GM21390 (cell line): ENCODE measurements around the gene UBE2N.

Source experiments
- ATAC-seq: cut with Tn5 transposase; IDR thresholded peaks from one replicate; pipeline ENCODE4 v1.9.1; 2021; ENCODE audit not compliant: unreplicated experiment

Gene UBE2N

DNA sequence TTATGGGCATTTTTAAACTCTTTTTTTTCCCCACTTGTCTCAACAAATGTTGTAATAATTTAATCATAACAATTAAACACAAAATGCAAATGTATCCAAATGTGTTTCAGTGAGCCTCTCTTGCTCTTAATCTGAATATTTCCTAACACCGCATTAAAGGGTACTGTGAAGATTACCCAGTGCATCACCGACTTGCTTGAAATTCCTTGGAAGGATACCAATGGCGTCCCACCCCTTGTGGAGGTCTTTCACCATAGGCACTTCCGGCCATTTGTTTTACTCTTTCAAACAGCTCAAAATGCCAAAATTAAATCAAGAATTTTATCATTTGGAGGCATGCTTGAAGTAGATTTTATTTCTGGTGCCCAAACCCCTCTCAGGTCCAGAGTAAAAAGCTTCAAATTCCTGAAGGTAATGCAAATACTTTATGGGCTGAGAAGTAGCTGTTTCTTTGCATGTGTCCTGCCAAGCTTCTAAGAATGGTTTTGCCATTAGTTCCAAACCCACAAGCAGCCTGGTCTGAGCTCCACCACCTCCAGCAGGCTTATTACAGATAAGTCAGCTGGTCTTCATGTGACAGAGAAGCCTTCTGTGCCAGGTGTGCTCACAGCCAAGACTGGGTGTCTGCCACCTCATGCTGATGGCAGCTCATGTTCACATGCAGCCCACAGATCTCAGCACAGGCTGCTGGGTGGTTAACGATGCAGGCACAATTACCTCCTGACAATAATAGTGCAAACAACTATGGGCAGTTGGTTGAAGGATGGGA lies 80.4 kb downstream of the UBE2N start:
- no peak for ATAC-seq

- ATAC-seq: no peak
Observed at GRCh38 chr12:93360688-93361087, 81.1 kb downstream of the UBE2N start.

DNA sequence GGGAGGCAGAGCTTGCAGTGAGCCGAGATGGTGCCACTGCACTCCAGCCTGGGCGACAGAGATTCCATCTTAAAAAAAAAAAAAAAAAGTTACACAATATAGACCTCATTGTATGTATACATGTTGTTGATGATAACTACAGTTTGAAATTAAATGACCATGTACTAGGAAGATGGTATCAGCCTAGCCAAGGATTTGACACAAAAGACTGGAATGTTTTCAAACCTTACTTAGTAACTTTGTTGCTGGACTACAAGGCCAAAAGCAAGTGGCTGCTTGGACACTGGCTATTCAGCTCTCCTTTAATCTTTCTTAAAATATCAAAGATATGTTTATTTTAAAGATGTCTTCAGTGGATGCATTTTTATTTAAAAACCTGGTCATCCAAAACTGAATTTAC lies 82.9 kb downstream of the UBE2N start:
- ATAC-seq: no peak

- peak; percentile 86 for ATAC-seq
Observed at GRCh38 chr12:93358058-93358457, 83.7 kb downstream of the UBE2N start.

- no peak for ATAC-seq
Observed at GRCh38 chr12:93356214-93356613, 85.5 kb downstream of the UBE2N start.
